Right cardiac atrium (tissue), 5 donors: Measurements from ENCODE around the gene RHOA. TPM values are rescaled to one million over a fixed set of nuclear protein-coding genes. Genes with fewer than 3 reads are reported as not detected.
"Not testable (repeated sequence)": the region's sequence is repeated elsewhere in the genome, so short reads cannot be mapped to it uniquely, and the experiment has no call there.

ENCODE experiments used
- ATAC-seq, 2 donors: fragments of 200-7000 bp; cut with Tn5 transposase; one replicate each; pipeline versions ENCODE4 v1.8.0 to v1.9.1; 2020; ENCODE audit warnings: moderate library complexity in 2 of 2, mild to moderate bottlenecking in 1 of 2
- DNase-seq, 3 donors: peaks; one replicate each; pipeline ENCODE4 v3.0.0-alpha.2; 2020
- H3K27ac ChIP-seq: one replicate; pipeline ENCODE4 v1.5.1; 2013; ENCODE audit warnings: mild to moderate bottlenecking, low read length, control low read depth, moderate library complexity
- H3K27me3 ChIP-seq: one replicate; pipeline ENCODE4 v1.6.1; 2013; ENCODE audit not compliant: control insufficient read depth, insufficient read depth
- H3K4me1 ChIP-seq: one replicate; pipeline ENCODE4 v1.6.1; 2013; ENCODE audit warnings: low read length; ENCODE audit not compliant: control insufficient read depth, insufficient read depth
- H3K4me3 ChIP-seq: one replicate; pipeline ENCODE4 v1.5.1; 2013; ENCODE audit warnings: low read length, control low read depth
- H3K9me3 ChIP-seq: one replicate; pipeline ENCODE4 v1.6.1; 2013; ENCODE audit warnings: low read length; ENCODE audit not compliant: control insufficient read depth
- WGBS: extraction: QIAGEN DNeasy Blood & Tissue Kit; methylation state at CpG from one replicate; pipeline ENCODE4 v1.1.7; 2013; 5-methylcytosine and 5-hydroxymethylcytosine counted together
- intact Hi-C, 4 donors: fragments of 100-400 bp; cut with DNase I; formaldehyde crosslinking; loops; one replicate each; pipeline versions ENCODE4 v1.11.0 to v1.14.0; 2022 to 2023
- polyA plus RNA-seq: library from polyadenylated mRNA; stranded (reverse); fragments of 200-250 nt; gene quantifications from one replicate; pipeline ENCODE4 v1.2.3, GENCODE V29; 2013
- total RNA-seq, 4 donors: library from RNA; stranded (reverse); fragmentation: NEBNext Ultra II Directional; extraction: Animal tissue kit (Norgen Biotek cat#: 25700); gene quantifications; one replicate each; pipeline ENCODE4 v1.2.1, GENCODE V29; 2021
- donor health status: healthy with polysubstance abuse.
- donor health status: DM: no; HTN: yes; CAD: no.
- donor health status: DM: no; HTN: no; CAD: no.
- donor health status: DM: no; HTN: yes; CAD: no; lungs with severe emphysema.
- donor health status: DM: yes; HTN: yes; CAD: no.

The RHOA gene
- total and polyA plus RNA-seq, 5 donors, result 142 to 310 (median 263) TPM

DNA sequence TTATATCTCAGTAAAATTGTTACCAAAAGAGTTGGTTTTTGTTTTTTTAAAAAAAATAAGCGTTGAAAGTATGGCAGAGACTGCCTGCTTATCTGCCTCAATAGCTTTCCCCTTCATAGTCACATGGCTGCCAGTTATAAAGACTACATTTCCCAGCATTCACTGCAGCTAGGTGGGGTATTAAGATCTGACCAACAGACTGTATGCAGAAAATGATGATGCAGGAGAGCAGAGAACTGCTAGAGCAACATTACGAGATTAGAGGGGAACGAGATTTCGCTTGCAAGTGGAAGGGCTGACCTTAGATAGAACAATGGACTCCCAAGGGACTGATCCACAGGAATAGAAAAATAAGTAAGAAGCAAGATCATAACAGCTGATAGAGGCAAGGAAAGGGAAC lies 14.3 kb downstream of the RHOA start:
- no peak overlapping the region for H3K4me3 ChIP-seq
- H3K27ac ChIP-seq, result peak overlapping the region; percentile 79
- H3K27me3 ChIP-seq, result no peaks in the 10 kb centered on the region
- H3K4me1 ChIP-seq, result peaks cover 8% of the 10 kb centered on the region
- intact Hi-C loops, result no loop called here
- WGBS, result 28% methylated on average over 4 of the region's 4 CpGs
- DNase-seq (peak in 1 of 3 donors; percentile 29), ATAC-seq (peak; percentile 66 to 91)
- no peaks in the 10 kb centered on the region for H3K9me3 ChIP-seq

DNA sequence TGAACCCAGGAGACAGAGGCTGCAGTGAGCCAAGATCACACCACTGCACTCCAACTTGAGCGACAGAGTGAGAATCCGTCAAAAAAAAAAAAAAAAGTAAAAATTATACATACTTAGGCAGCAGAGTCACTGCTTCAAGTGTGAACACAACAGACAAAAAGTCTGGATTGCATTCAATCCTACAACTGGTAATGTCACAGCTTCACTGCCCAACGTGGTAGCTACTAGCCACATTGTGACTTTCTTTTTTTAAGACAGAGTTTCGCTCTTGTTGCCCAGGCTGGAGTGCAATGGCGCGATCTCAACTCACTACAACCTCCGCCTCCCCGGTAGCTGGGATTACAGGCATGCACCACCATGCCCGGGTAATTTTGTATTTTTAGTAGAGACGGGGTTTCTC lies 20.5 kb downstream of the RHOA start:
- H3K4me1 ChIP-seq, H3K4me3 ChIP-seq, H3K27me3 ChIP-seq, intact Hi-C loops, H3K27ac ChIP-seq, ATAC-seq, H3K9me3 ChIP-seq: not testable (repeated sequence)
- 80% methylated on average over 10 of the region's 10 CpGs for WGBS
- peak in 1 of 3 donors; percentile 19 for DNase-seq

GRCh38 chr3:49389297-49389696 lies 22.5 kb downstream of the RHOA start:
- Histone ChIP-seq H3K9me3 (no peaks in the 10 kb centered on the region), H3K4me1 (peaks cover 12% of the 10 kb centered on the region), H3K27me3 (no peaks in the 10 kb centered on the region), H3K27ac (no peak overlapping the region), H3K4me3 (no peak overlapping the region)
- DNase-seq, result no peak
- intact Hi-C loops, result no loop called here
- no peak for ATAC-seq
- WGBS, result 97% methylated on average over 6 of the region's 6 CpGs

- ATAC-seq (no peak), DNase-seq (no peak)
- Histone ChIP-seq H3K27me3 (no peaks in the 10 kb centered on the region), H3K9me3 (no peaks in the 10 kb centered on the region), H3K27ac (no peak overlapping the region), H3K4me1 (peaks cover 11% of the 10 kb centered on the region), H3K4me3 (no peak overlapping the region)
- intact Hi-C loops, result no loop called here
- 82% methylated on average over 1 of the region's 1 CpG for WGBS
Observed at GRCh38 chr3:49388289-49388820, 23.4 kb downstream of the RHOA start.

GRCh38 chr3:49387721-49388120 lies 24.1 kb downstream of the RHOA start:
- H3K4me3 ChIP-seq, result no peak overlapping the region
- H3K4me1 ChIP-seq, result peaks cover 10% of the 10 kb centered on the region
- H3K9me3 ChIP-seq, result no peaks in the 10 kb centered on the region
- ATAC-seq, result no peak
- no peak for DNase-seq
- 88% methylated on average over 2 of the region's 2 CpGs for WGBS
- intact Hi-C loops, result no loop called here
- H3K27ac ChIP-seq, result no peak overlapping the region
- H3K27me3 ChIP-seq, result no peaks in the 10 kb centered on the region

- DNase-seq, result no peak
- peaks cover 11% of the 10 kb centered on the region for H3K4me1 ChIP-seq
- ATAC-seq, result no peak
- 72% methylated on average over 11 of the region's 11 CpGs for WGBS
- intact Hi-C loops, result no loop called here
- H3K27ac ChIP-seq, result no peak overlapping the region
- H3K27me3 ChIP-seq, result no peaks in the 10 kb centered on the region
- H3K4me3 ChIP-seq, result no peak overlapping the region
- no peaks in the 10 kb centered on the region for H3K9me3 ChIP-seq
Observed at GRCh38 chr3:49386056-49386756, 25.6 kb downstream of the RHOA start.

DNA sequence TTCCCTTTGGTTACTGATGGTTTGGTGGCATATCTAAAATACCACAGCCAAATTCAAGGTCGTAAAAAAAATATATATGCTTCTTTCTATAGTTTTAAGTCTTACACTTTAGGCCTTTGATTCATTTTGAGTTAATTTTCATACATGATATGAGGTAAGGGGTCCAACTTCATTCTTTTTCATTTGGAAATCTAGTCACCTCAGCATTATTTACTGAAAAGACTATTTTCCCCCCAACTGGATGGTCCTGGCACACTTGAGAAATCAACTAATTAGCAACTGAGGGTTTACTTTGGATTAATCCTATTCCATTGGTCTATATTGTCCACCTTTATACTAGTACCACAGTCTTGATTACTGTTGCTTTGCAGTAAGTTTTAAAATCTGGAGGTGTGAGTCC lies 26.2 kb downstream of the RHOA start:
- no peaks in the 10 kb centered on the region for H3K27me3 ChIP-seq
- no peak for ATAC-seq
- H3K9me3 ChIP-seq, result no peaks in the 10 kb centered on the region
- no peak overlapping the region for H3K27ac ChIP-seq
- no peak overlapping the region for H3K4me3 ChIP-seq
- 93% methylated on average over 1 of the region's 1 CpG for WGBS
- DNase-seq, result no peak
- peaks cover 11% of the 10 kb centered on the region for H3K4me1 ChIP-seq
- intact Hi-C loops, result no loop called here

GRCh38 chr3:49383387-49383786 lies 28.4 kb downstream of the RHOA start:
- no peak for ATAC-seq
- intact Hi-C loops, result no loop called here
- peak in 1 of 3 donors; percentile 5 for DNase-seq
- Histone ChIP-seq H3K27me3 (no peaks in the 10 kb centered on the region), H3K9me3 (no peaks in the 10 kb centered on the region), H3K4me3 (no peak overlapping the region), H3K4me1 (peaks cover 15% of the 10 kb centered on the region), H3K27ac (no peak overlapping the region)
- WGBS, result 64% methylated on average over 5 of the region's 5 CpGs

- peak; percentile 53 to 75 (median 66) for DNase-seq
- peak; percentile 66 to 85 for ATAC-seq
- Histone ChIP-seq H3K27me3 (no peaks in the 10 kb centered on the region), H3K4me1 (peaks cover 9% of the 10 kb centered on the region), H3K27ac (no peak overlapping the region), H3K9me3 (no peaks in the 10 kb centered on the region), H3K4me3 (no peak overlapping the region)
- intact Hi-C loops, result no loop called here
- WGBS, result 62% methylated on average over 11 of the region's 11 CpGs
Observed at GRCh38 chr3:49378249-49378895, 33.4 kb downstream of the RHOA start.

- H3K27ac ChIP-seq, result peak overlapping the region; percentile 2
- intact Hi-C loops, result no loop called here
- H3K27me3 ChIP-seq, result no peaks in the 10 kb centered on the region
- ATAC-seq, result peak in 1 of 2 donors; percentile 19
- peaks cover 9% of the 10 kb centered on the region for H3K4me1 ChIP-seq
- no peak overlapping the region for H3K4me3 ChIP-seq
- H3K9me3 ChIP-seq, result no peaks in the 10 kb centered on the region
- peak in 1 of 3 donors; percentile 5 for DNase-seq
- 88% methylated on average over 1 of the region's 1 CpG for WGBS
Observed at GRCh38 chr3:49377483-49377882, 34.3 kb downstream of the RHOA start.

DNA sequence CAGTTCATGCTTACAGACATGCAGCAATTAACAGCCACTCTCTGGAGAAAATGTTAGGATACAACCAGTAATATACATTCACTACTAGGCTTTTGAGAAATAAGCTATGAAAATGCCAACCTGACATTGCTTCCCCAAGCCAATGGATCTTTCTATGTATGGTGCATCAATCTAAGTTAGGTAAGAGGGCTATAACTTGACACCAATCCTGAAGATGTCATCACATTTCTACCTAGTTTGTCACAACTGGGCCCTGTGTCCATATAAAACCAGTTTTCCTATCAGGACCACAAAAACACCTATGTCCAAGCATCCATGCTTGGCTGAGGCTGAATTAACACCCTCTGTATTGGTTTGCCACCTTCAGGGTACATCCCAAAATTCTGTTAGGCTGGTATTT lies 39.8 kb downstream of the RHOA start:
- intact Hi-C loops, result no loop called here
- ATAC-seq (no peak), DNase-seq (no peak)
- Histone ChIP-seq H3K4me1 (no peaks in the 10 kb centered on the region), H3K27me3 (no peaks in the 10 kb centered on the region), H3K27ac (no peak overlapping the region), H3K4me3 (no peak overlapping the region), H3K9me3 (no peaks in the 10 kb centered on the region)
